ENCODE data around the gene CHRNA10.

CHRNA10 gene

GRCh38 chr11:3615998-3616397 lies 55.2 kb downstream of the CHRNA10 start:
- Histone ChIP-seq H3K4me3 (ENCODE audit: low read length, poor library complexity, severe bottlenecking) (no peak overlapping the region), H4K20me1 (ENCODE audit: insufficient read depth, low read length, poor library complexity, severe bottlenecking) (no peaks in the 10 kb centered on the region), H3K36me3 (ENCODE audit: insufficient read depth, low read length) (no peaks in the 10 kb centered on the region), H2AFZ (ENCODE audit: low read length) (no peak overlapping the region), H3K4me2 (ENCODE audit: low read depth, low read length, poor library complexity, severe bottlenecking) (no peak overlapping the region), H3K9ac (ENCODE audit: low read depth, low read length, poor library complexity, severe bottlenecking) (no peak overlapping the region), H3K4me1 (ENCODE audit: insufficient read depth, low read length, poor library complexity, severe bottlenecking) (no peaks in the 10 kb centered on the region), H3K9me3 (ENCODE audit: insufficient read depth, low read depth, low read length) (no peaks in the 10 kb centered on the region; the same call in 1 of the 2 replicates), H3K9me2 (replicated peaks; ENCODE audit: low read depth, low read length) (no peaks in the 10 kb centered on the region), H3F3A (ENCODE audit: low read depth) (no peaks in the 10 kb centered on the region), H3K27me3 (ENCODE audit: insufficient read depth, low read length, poor library complexity, severe bottlenecking) (no peaks in the 10 kb centered on the region), H3K79me2 (ENCODE audit: insufficient read depth, low read length) (no peaks in the 10 kb centered on the region)
- TF ChIP-seq, protein P1, sequence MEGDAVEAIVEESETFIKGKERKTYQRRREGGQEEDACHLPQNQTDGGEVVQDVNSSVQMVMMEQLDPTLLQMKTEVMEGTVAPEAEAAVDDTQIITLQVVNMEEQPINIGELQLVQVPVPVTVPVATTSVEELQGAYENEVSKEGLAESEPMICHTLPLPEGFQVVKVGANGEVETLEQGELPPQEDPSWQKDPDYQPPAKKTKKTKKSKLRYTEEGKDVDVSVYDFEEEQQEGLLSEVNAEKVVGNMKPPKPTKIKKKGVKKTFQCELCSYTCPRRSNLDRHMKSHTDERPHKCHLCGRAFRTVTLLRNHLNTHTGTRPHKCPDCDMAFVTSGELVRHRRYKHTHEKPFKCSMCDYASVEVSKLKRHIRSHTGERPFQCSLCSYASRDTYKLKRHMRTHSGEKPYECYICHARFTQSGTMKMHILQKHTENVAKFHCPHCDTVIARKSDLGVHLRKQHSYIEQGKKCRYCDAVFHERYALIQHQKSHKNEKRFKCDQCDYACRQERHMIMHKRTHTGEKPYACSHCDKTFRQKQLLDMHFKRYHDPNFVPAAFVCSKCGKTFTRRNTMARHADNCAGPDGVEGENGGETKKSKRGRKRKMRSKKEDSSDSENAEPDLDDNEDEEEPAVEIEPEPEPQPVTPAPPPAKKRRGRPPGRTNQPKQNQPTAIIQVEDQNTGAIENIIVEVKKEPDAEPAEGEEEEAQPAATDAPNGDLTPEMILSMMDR (conservative IDR thresholded peaks at IDR 0.05; ENCODE audit: low read length): no peak
- TF ChIP-seq EZH2phosphoT487 (IDR thresholded peaks at IDR 0.05; ENCODE audit: borderline replicate concordance): no peak
